Caco-2 (cell line): Measurements from ENCODE around the gene PIGQ. TPM values are rescaled to one million over a fixed set of nuclear protein-coding genes. Genes with fewer than 3 reads are reported as not detected.

Source experiments
- BruUV-seq: library from RNA; stranded (reverse); fragments of 400-500 nt; replicated peaks from 2 replicates; lab custom pipeline; 2021; lab: Mats Ljungman, UMichigan
- CTCF ChIA-PET: fragments of 300-600 bp; sonication (Branson Sonifier 250); formaldehyde crosslinking; loops from one replicate; lab custom pipeline; 2022; ENCODE audit warnings: antibody characterized with exemption; lab: Charles Lee
- POLR2A ChIA-PET: fragments of 300-600 bp; sonication (Branson Sonifier 250); formaldehyde crosslinking; loops from one replicate; lab custom pipeline; 2022; ENCODE audit warnings: antibody characterized with exemption; lab: Charles Lee
- DNase-seq, 2 experiments: peaks; one replicate each; pipeline versions ENCODE4 v3.0.0 to v3.0.0-alpha.2; 2020 to 2022
- H3K27me3 ChIP-seq: replicated peaks from 2 replicates; pipeline ENCODE4 v1.6.0; 2011; ENCODE audit warnings: low read length; ENCODE audit not compliant: control insufficient read depth, insufficient read depth
- H3K36me3 ChIP-seq: 2 replicates; pipeline ENCODE4 v1.5.1; 2011; ENCODE audit warnings: low read length; ENCODE audit not compliant: control insufficient read depth, insufficient read depth
- H3K4me1 ChIP-seq: fragments of 250-450 bp; sonication (Bioruptor Pico); 2 replicates; pipeline ENCODE4 v1.5.1; 2020; ENCODE audit warnings: mild to moderate bottlenecking
- H3K4me3 ChIP-seq: 2 replicates; pipeline ENCODE4 v1.5.1; 2011; ENCODE audit warnings: low read depth, mild to moderate bottlenecking, control low read depth, low read length
- H3K9me3 ChIP-seq: fragments of 250-450 bp; sonication (Bioruptor Pico); 2 replicates; pipeline ENCODE4 v1.5.1; 2020; ENCODE audit warnings: mild to moderate bottlenecking, moderate library complexity
- H3K27ac Mint-ChIP-seq: one replicate; pipeline ENCODE4 v1.8.0; 2022; ENCODE audit warnings: mixed read lengths; ENCODE audit not compliant: unreplicated experiment
- H3K27me3 Mint-ChIP-seq: one replicate; pipeline ENCODE4 v1.8.0; 2022; ENCODE audit warnings: mixed read lengths; ENCODE audit not compliant: insufficient read depth, unreplicated experiment
- H3K36me3 Mint-ChIP-seq: one replicate; pipeline ENCODE4 v1.8.0; 2022; ENCODE audit warnings: mild to moderate bottlenecking, mixed read lengths; ENCODE audit not compliant: insufficient read depth, unreplicated experiment
- H3K4me1 Mint-ChIP-seq: one replicate; pipeline ENCODE4 v1.8.0; 2022; ENCODE audit warnings: low read depth, mixed read lengths; ENCODE audit not compliant: unreplicated experiment
- H3K4me3 Mint-ChIP-seq: one replicate; pipeline ENCODE4 v1.8.0; 2022; ENCODE audit warnings: mild to moderate bottlenecking, moderate library complexity, mixed read lengths; ENCODE audit not compliant: unreplicated experiment
- H3K9me3 Mint-ChIP-seq: one replicate; pipeline ENCODE4 v1.8.0; 2022; ENCODE audit warnings: mixed read lengths; ENCODE audit not compliant: unreplicated experiment
- CTCF ChIP-seq, 2 experiments: fragments of 200-600 bp in 1 of 2; IDR thresholded peaks; 1 replicate in 1 of 2; 2 replicates in 1 of 2; pipeline versions ENCODE4 v1.5.1 to v1.8.0; 2011 to 2022; ENCODE audit warnings: antibody characterized with exemption in 1 of 2, control low read depth in 1 of 2, inconsistent platforms in 1 of 2, low read depth in 1 of 2, low read length in 1 of 2, mild to moderate bottlenecking in 1 of 2, moderate library complexity in 1 of 2; ENCODE audit not compliant: insufficient read depth in 1 of 2, severe bottlenecking in 1 of 2, unreplicated experiment in 1 of 2
- intact Hi-C: fragments of 100-400 bp; cut with micrococcal nuclease; formaldehyde crosslinking; loops from one replicate; pipeline ENCODE4 v1.10.0; 2022; ENCODE audit not compliant: unreplicated experiment
- total RNA-seq: library from RNA; stranded (reverse); gene quantifications from 2 replicates; pipeline ENCODE4 v1.2.3, GENCODE V29; 2022

The PIGQ gene
- total RNA-seq, 1 experiment from 2014 or later: 45.8 TPM

- DNase-seq: no peak
- H3K4me3 Mint-ChIP-seq: no peak overlapping the region
- no peaks in the 10 kb centered on the region for H3K4me1 Mint-ChIP-seq
- no TSS peak for BruUV-seq
- H3K9me3 ChIP-seq: no peaks in the 10 kb centered on the region
- POLR2A ChIA-PET: interaction anchor here (0.6 kb wide), 1 partner anchor 577 kb away, joined by 5 read pairs; no protein-coding TSS in a partner anchor
- intact Hi-C loops: no loop called here
- H3K9me3 Mint-ChIP-seq: no peaks in the 10 kb centered on the region
- H3K36me3 ChIP-seq: no peaks in the 10 kb centered on the region
- no peaks in the 10 kb centered on the region for H3K27me3 Mint-ChIP-seq
- H3K27ac Mint-ChIP-seq: no peak overlapping the region
- no peak for TF ChIP-seq CTCF (IDR thresholded peaks at IDR 0.05; ENCODE audit: insufficient read depth in 1 of 2, low read depth in 1 of 2, low read length in 1 of 2, severe bottlenecking in 1 of 2, unreplicated experiment in 1 of 2)
- H3K4me1 ChIP-seq: no peaks in the 10 kb centered on the region
- H3K4me3 ChIP-seq: no peak overlapping the region
- H3K36me3 Mint-ChIP-seq: peaks cover 17% of the 10 kb centered on the region
- H3K27me3 ChIP-seq: no peaks in the 10 kb centered on the region
- CTCF ChIA-PET: no interaction called here
These were observed 54.8 kb downstream of the PIGQ start for GRCh38 chr16:624526-625070.

- Histone ChIP-seq H3K9me3 (no peaks in the 10 kb centered on the region), H3K36me3 (no peaks in the 10 kb centered on the region), H3K4me3 (no peak overlapping the region), H3K27me3 (no peaks in the 10 kb centered on the region), H3K4me1 (no peaks in the 10 kb centered on the region)
- intact Hi-C loops: no loop called here
- Mint-ChIP-seq H3K27me3 (no peaks in the 10 kb centered on the region), H3K9me3 (no peaks in the 10 kb centered on the region), H3K4me3 (no peak overlapping the region), H3K36me3 (peaks cover 23% of the 10 kb centered on the region), H3K4me1 (no peaks in the 10 kb centered on the region), H3K27ac (no peak overlapping the region)
- no peak for TF ChIP-seq CTCF (IDR thresholded peaks at IDR 0.05; ENCODE audit: insufficient read depth in 1 of 2, low read depth in 1 of 2, low read length in 1 of 2, severe bottlenecking in 1 of 2, unreplicated experiment in 1 of 2)
- BruUV-seq: no TSS peak
- POLR2A ChIA-PET: no interaction called here
- CTCF ChIA-PET: no interaction called here
- DNase-seq: no peak
These were observed 55.6 kb downstream of the PIGQ start for GRCh38 chr16:625117-625976.

- TF ChIP-seq CTCF (IDR thresholded peaks at IDR 0.05; ENCODE audit: insufficient read depth in 1 of 2, low read depth in 1 of 2, low read length in 1 of 2, severe bottlenecking in 1 of 2, unreplicated experiment in 1 of 2): no peak
- DNase-seq: no peak
- Histone ChIP-seq H3K4me3 (no peak overlapping the region), H3K27me3 (no peaks in the 10 kb centered on the region), H3K9me3 (no peaks in the 10 kb centered on the region), H3K4me1 (no peaks in the 10 kb centered on the region), H3K36me3 (no peaks in the 10 kb centered on the region)
- BruUV-seq: no TSS peak
- POLR2A ChIA-PET: no interaction called here
- CTCF ChIA-PET: no interaction called here
- intact Hi-C loops: no loop called here
- Mint-ChIP-seq H3K36me3 (peaks cover 23% of the 10 kb centered on the region), H3K27ac (no peak overlapping the region), H3K4me1 (no peaks in the 10 kb centered on the region), H3K27me3 (no peaks in the 10 kb centered on the region), H3K4me3 (no peak overlapping the region), H3K9me3 (no peaks in the 10 kb centered on the region)
These were observed 56.4 kb downstream of the PIGQ start for GRCh38 chr16:625977-626765.
